Measurements from ENCODE around the gene INTS7. TPM values are rescaled to one million over a fixed set of nuclear protein-coding genes. Genes with fewer than 3 reads are reported as not detected.
"Not testable (repeated sequence)": the region's sequence is repeated elsewhere in the genome, so short reads cannot be mapped to it uniquely, and the experiment has no call there.

Gene INTS7
- total RNA-seq, 1 donor from 2014 or later, result 13.4 TPM

- DNase-seq (ENCODE audit: low spot score), result no peak
These were observed 101.2 kb downstream of the INTS7 start for GRCh38 chr1:211933946-211934714.

GRCh38 chr1:211932933-211933254, 102.5 kb downstream of the INTS7 start:
- no peak for DNase-seq (ENCODE audit: low spot score)

GRCh38 chr1:211932231-211932932, 103.0 kb downstream of the INTS7 start:
- no peak for DNase-seq (ENCODE audit: low spot score)

GRCh38 chr1:211929683-211930082, 105.7 kb downstream of the INTS7 start:
- DNase-seq (ENCODE audit: low spot score), result no peak

GRCh38 chr1:211928993-211929637, 106.2 kb downstream of the INTS7 start:
- peak; percentile 65 for DNase-seq (ENCODE audit: low spot score)

- peak; percentile 54 for DNase-seq (ENCODE audit: low spot score)
These were observed 107.0 kb downstream of the INTS7 start for GRCh38 chr1:211928290-211928801.

- DNase-seq (ENCODE audit: low spot score), result no peak
These were observed 110.3 kb downstream of the INTS7 start for GRCh38 chr1:211925016-211925415.

- no peak for DNase-seq (ENCODE audit: low spot score)
These were observed 111.1 kb downstream of the INTS7 start for GRCh38 chr1:211924256-211924655.

GRCh38 chr1:211923095-211923494, 112.3 kb downstream of the INTS7 start:
- no peak for DNase-seq (ENCODE audit: low spot score)

GRCh38 chr1:211921579-211922095, 113.7 kb downstream of the INTS7 start:
- DNase-seq (ENCODE audit: low spot score), result no peak

- peak; percentile 65 for DNase-seq (ENCODE audit: low spot score)
These were observed 114.6 kb downstream of the INTS7 start for GRCh38 chr1:211920602-211921226.

- DNase-seq (ENCODE audit: low spot score), result peak; percentile 70
These were observed 115.2 kb downstream of the INTS7 start for GRCh38 chr1:211920141-211920572.

GRCh38 chr1:211918843-211919414, 116.4 kb downstream of the INTS7 start:
- no peak for DNase-seq (ENCODE audit: low spot score)

GRCh38 chr1:211916458-211916857, 118.9 kb downstream of the INTS7 start:
- not testable (repeated sequence) for DNase-seq (ENCODE audit: low spot score)

GRCh38 chr1:211915924-211916323, 119.4 kb downstream of the INTS7 start:
- no peak for DNase-seq (ENCODE audit: low spot score)

GRCh38 chr1:211912844-211913432, 122.4 kb downstream of the INTS7 start:
- no peak for DNase-seq (ENCODE audit: low spot score)

GRCh38 chr1:211912038-211912437, 123.3 kb downstream of the INTS7 start:
- DNase-seq (ENCODE audit: low spot score), result no peak

- DNase-seq (ENCODE audit: low spot score), result no peak
These were observed 124.4 kb downstream of the INTS7 start for GRCh38 chr1:211910913-211911485.

- no peak for DNase-seq (ENCODE audit: low spot score)
These were observed 125.1 kb downstream of the INTS7 start for GRCh38 chr1:211910113-211910884.

GRCh38 chr1:211909395-211909794, 126.0 kb downstream of the INTS7 start:
- DNase-seq (ENCODE audit: low spot score), result no peak
